Sigmoid colon (tissue), 7 donors: ENCODE measurements around the gene IFT80. TPM values are rescaled to one million over a fixed set of nuclear protein-coding genes. Genes with fewer than 3 reads are reported as not detected.
"Not testable (repeated sequence)": the region's sequence is repeated elsewhere in the genome, so short reads cannot be mapped to it uniquely, and the experiment has no call there.

Experiments used
- DNase-seq: peaks from one replicate; pipeline ENCODE4 v3.0.0-alpha.2; 2019
- H3K27ac ChIP-seq, 4 donors: fragments of 200-600 bp; sonication (generic); one replicate each; pipeline ENCODE4 v1.5.1; 2016 to 2019; ENCODE audit warnings: mild to moderate bottlenecking in 1 of 4
- H3K27me3 ChIP-seq, 3 donors: fragments of 200-600 bp; sonication (generic); one replicate each; pipeline ENCODE4 v1.5.1; 2019; ENCODE audit warnings: mild to moderate bottlenecking in 1 of 3
- H3K36me3 ChIP-seq, 4 donors: fragments of 200-600 bp; sonication (generic); one replicate each; pipeline ENCODE4 v1.5.1; 2016 to 2019
- H3K4me1 ChIP-seq, 4 donors: fragments of 200-600 bp; sonication (generic); one replicate each; pipeline ENCODE4 v1.5.1; 2017 to 2019
- H3K4me3 ChIP-seq, 4 donors: fragments of 200-600 bp; sonication (generic); one replicate each; pipeline ENCODE4 v1.5.1; 2017 to 2019; ENCODE audit warnings: mild to moderate bottlenecking in 2 of 4, moderate library complexity in 1 of 4
- H3K9me3 ChIP-seq, 4 donors: fragments of 200-600 bp in 3 of 4; sonication (generic) in 3 of 4; one replicate each; pipeline versions ENCODE4 v1.5.1 to v1.6.1; 2013 to 2019
- CTCF ChIP-seq, 4 experiments: fragments of 450-650 bp in 3 of 4; fragments of 200-600 bp in 1 of 4; IDR thresholded peaks; one replicate each; pipeline ENCODE4 v1.5.1; 2016 to 2019; ENCODE audit warnings: antibody characterized with exemption in 4 of 4, mild to moderate bottlenecking in 3 of 4, moderate library complexity in 2 of 4
- EP300 ChIP-seq, 4 donors: sonication (generic); formaldehyde crosslinking; IDR thresholded peaks; one replicate each; pipeline ENCODE4 v1.6.1; 2017; ENCODE audit warnings: antibody characterized with exemption in 4 of 4
- POLR2A ChIP-seq, 2 donors: fragments of 450-650 bp; IDR thresholded peaks; one replicate each; pipeline ENCODE4 v1.6.1; 2016; ENCODE audit warnings: antibody characterized with exemption in 2 of 2, mild to moderate bottlenecking in 2 of 2, moderate library complexity in 2 of 2
- POLR2AphosphoS5 ChIP-seq, 4 donors: sonication (generic); formaldehyde crosslinking; IDR thresholded peaks; one replicate each; pipeline ENCODE4 v1.6.1; 2017; ENCODE audit warnings: antibody characterized with exemption in 4 of 4
- WGBS, 2 donors: extraction: QIAGEN DNeasy Blood & Tissue Kit; methylation state at CpG; one replicate each; pipeline ENCODE4 v1.1.7; 2013; 5-methylcytosine and 5-hydroxymethylcytosine counted together
- intact Hi-C: fragments of 100-400 bp; cut with DNase I; formaldehyde crosslinking; loops from one replicate; pipeline ENCODE4 v1.15.1; 2023
- polyA plus RNA-seq, 3 donors: library from polyadenylated mRNA; stranded (reverse); fragments of 200-250 nt; gene quantifications; one replicate each; pipeline ENCODE4 v1.2.3, GENCODE V29; 2013
- total RNA-seq, 4 donors: library from RNA; depleted of rRNA; stranded (reverse); fragments of >200 nt; gene quantifications; one replicate each; pipeline ENCODE4 v1.1.0, GENCODE V29; 2016
- donor health status: healthy with polysubstance abuse.
- donor health status: Bipolar disorder and iron deficiency.
- donor health status: healthy.

Gene IFT80
- total and polyA plus RNA-seq, 7 donors = 5.8 to 22.8 (median 15.0) TPM

DNA sequence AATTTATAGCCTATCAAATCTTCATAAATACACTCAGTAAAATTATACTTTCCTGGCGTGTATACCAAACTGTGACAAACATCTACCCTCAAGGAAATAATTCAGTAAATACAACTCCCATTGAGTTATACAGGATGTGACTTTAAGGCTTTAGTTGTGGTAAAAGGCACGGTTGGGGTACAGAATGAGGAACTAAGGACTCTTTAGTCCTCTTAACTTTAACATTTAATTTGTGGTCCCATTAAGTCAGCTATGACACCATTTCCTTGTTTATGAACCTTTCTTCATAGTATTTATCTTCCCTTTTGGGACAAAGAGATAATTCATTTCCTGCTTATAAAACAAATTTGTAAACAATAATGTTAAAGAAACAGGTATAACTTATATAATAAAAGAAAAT lies 30.2 kb downstream of the IFT80 start:
- Histone ChIP-seq H3K9me3 (no peaks in the 10 kb centered on the region), H3K27ac (no peak overlapping the region), H3K27me3 (no peaks in the 10 kb centered on the region), H3K4me1 (no peaks in the 10 kb centered on the region), H3K36me3 (peaks cover 0 to 29% (median under 1%) of the 10 kb centered on the region in 4 donors), H3K4me3 (no peak overlapping the region)
- TF ChIP-seq POLR2AphosphoS5 (IDR thresholded peaks at IDR 0.05) = no peak
- TF ChIP-seq POLR2A (IDR thresholded peaks at IDR 0.05) = no peak
- no peak for TF ChIP-seq CTCF (IDR thresholded peaks at IDR 0.05)
- no peak for TF ChIP-seq EP300 (IDR thresholded peaks at IDR 0.05)
- intact Hi-C loops = no loop called here
- 46 to 78% methylated on average over 2 of the region's 2 CpGs for WGBS, 2 donors
- DNase-seq = no peak

- Histone ChIP-seq H3K36me3 (peaks cover 0 to 18% (median 0%) of the 10 kb centered on the region in 4 donors), H3K4me1 (no peaks in the 10 kb centered on the region), H3K27me3 (no peaks in the 10 kb centered on the region), H3K27ac (no peak overlapping the region), H3K9me3 (no peaks in the 10 kb centered on the region), H3K4me3 (no peak overlapping the region)
- TF ChIP-seq POLR2AphosphoS5 (IDR thresholded peaks at IDR 0.05) = no peak
- TF ChIP-seq POLR2A (IDR thresholded peaks at IDR 0.05) = no peak
- TF ChIP-seq CTCF (IDR thresholded peaks at IDR 0.05) = no peak
- no peak for TF ChIP-seq EP300 (IDR thresholded peaks at IDR 0.05)
- DNase-seq = no peak
- WGBS, 2 donors = 83 to 98% methylated on average over 1 of the region's 1 CpG
- intact Hi-C loops = no loop called here
Observed at GRCh38 chr3:160365869-160366522, 33.0 kb downstream of the IFT80 start.

DNA sequence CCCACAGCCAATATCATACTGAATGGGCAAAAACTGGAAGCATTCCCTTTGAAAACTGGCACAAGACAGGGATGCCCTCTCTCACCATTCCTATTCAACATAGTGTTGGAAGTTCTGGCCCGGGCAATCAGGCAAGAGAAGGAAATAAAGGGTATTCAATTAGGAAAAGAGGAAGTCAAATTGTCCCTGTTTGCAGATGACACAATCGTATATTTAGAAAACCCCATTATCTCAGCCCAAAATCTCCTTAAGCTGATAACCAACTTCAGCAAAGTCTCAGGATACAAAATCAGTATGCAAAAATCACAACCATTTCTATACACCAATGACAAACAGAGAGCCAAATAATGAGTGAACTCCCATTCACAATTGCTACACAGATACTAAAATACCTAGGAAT lies 36.1 kb downstream of the IFT80 start:
- DNase-seq, H3K4me3 ChIP-seq, intact Hi-C loops, H3K27ac ChIP-seq, H3K27me3 ChIP-seq, H3K9me3 ChIP-seq, H3K4me1 ChIP-seq: not testable (repeated sequence)
- WGBS, 2 donors = 85 to 91% methylated on average over 2 of the region's 2 CpGs
- peaks cover 0 to 22% (median 0%) of the 10 kb centered on the region in 4 donors for H3K36me3 ChIP-seq

- no peak for TF ChIP-seq CTCF (IDR thresholded peaks at IDR 0.05)
- TF ChIP-seq EP300 (IDR thresholded peaks at IDR 0.05) = no peak
- no peak for TF ChIP-seq POLR2AphosphoS5 (IDR thresholded peaks at IDR 0.05)
- TF ChIP-seq POLR2A (IDR thresholded peaks at IDR 0.05) = no peak
- intact Hi-C loops = no loop called here
- no peaks in the 10 kb centered on the region for H3K9me3 ChIP-seq
- no peaks in the 10 kb centered on the region for H3K4me1 ChIP-seq
- no peak for DNase-seq
- WGBS, 2 donors = 81 to 89% methylated on average over 4 of the region's 4 CpGs
- H3K27me3 ChIP-seq = no peaks in the 10 kb centered on the region
- no peak overlapping the region for H3K27ac ChIP-seq
- no peak overlapping the region for H3K4me3 ChIP-seq
- peaks cover 0 to 22% (median 0%) of the 10 kb centered on the region in 4 donors for H3K36me3 ChIP-seq
Observed at GRCh38 chr3:160355826-160356225, 43.2 kb downstream of the IFT80 start.

DNA sequence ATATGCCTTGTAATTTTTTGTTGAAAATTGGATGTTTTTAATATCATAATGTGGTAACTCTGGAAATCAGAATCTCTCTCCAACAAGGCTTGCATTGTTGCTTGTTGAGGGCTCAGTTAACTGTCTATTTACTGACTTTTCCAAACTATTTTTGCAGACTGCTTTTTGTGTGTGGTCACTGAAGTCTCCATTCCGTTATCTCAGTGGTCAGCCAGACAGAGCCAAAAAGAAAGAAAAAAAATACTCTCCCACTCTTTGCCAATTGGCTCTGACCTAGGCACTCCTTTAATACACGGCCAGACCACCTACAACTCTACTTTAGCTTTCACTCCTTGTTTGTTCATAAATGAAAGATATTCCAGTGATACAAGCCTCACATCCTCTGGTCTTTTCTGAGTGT lies 52.5 kb downstream of the IFT80 start:
- Histone ChIP-seq H3K27ac (no peak overlapping the region), H3K36me3 (no peaks in the 10 kb centered on the region), H3K4me1 (no peaks in the 10 kb centered on the region), H3K27me3 (no peaks in the 10 kb centered on the region), H3K9me3 (no peaks in the 10 kb centered on the region), H3K4me3 (no peak overlapping the region)
- TF ChIP-seq POLR2A (IDR thresholded peaks at IDR 0.05) (no peak), CTCF (IDR thresholded peaks at IDR 0.05) (no peak), EP300 (IDR thresholded peaks at IDR 0.05) (no peak), POLR2AphosphoS5 (IDR thresholded peaks at IDR 0.05) (no peak)
- intact Hi-C loops = no loop called here
- DNase-seq = no peak
- WGBS, 2 donors = 74 to 88% methylated on average over 2 of the region's 2 CpGs
